ENCODE data around the gene L3MBTL4. TPM values are rescaled to one million over a fixed set of nuclear protein-coding genes. Genes with fewer than 3 reads are reported as not detected.

The L3MBTL4 gene
- total RNA-seq, 1 experiment from 2014 or later = 0.87 TPM

DNA sequence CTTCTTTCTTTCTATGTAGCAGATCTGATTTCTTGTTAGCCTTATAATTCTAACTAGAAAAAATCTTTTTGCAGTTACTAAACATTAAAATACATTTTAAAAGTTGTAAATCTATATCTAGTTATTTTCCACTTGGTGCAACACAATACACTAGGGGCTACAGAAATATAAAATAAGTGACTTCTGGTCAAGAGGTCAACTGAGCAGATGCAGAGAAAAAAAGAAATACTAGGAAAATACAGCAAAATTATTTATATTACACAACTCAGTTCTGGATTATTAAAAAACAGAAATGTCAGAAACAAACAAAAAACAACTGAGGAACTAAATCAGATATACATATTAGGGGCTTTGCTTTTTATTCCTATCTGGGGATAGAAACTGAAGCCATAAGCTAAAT is 83.9 kb downstream of the L3MBTL4 start:
- ATAC-seq (no peak), DNase-seq (ENCODE audit: low read depth, low spot score) (no peak)
- Histone ChIP-seq H3K27me3 (ENCODE audit: control insufficient read depth, insufficient read depth, low read length) (no peaks in the 10 kb centered on the region), H3K36me3 (ENCODE audit: control insufficient read depth, insufficient read depth, low read length) (no peaks in the 10 kb centered on the region), H3K4me3 (ENCODE audit: low read depth in 2 of 2, low read length in 2 of 2) (no peak overlapping the region), H3K9me3 (ENCODE audit: control insufficient read depth, insufficient read depth, low read depth, low read length) (no peaks in the 10 kb centered on the region), H3K27ac (ENCODE audit: low read length) (no peak overlapping the region), H3K4me1 (ENCODE audit: control insufficient read depth, insufficient read depth, low read length) (no peaks in the 10 kb centered on the region)
- intact Hi-C loops (cut with micrococcal nuclease; ENCODE audit: unreplicated experiment) = no loop called here
- POLR2A ChIA-PET = no interaction called here
- CTCF ChIA-PET = no interaction called here
- in situ Hi-C loops (cut with HindIII; ENCODE audit: low pct_unique_long_range_greater_than_20kb, low sequenced_read_pairs) = no loop called here
- TF ChIP-seq TCF7L2 (IDR thresholded peaks at IDR 0.05; ENCODE audit: low read depth, low read length) = no peak
- TF ChIP-seq REST (IDR thresholded peaks at IDR 0.05; ENCODE audit: insufficient read depth in 1 of 2, low read depth in 2 of 2, low read length in 1 of 2) = no peak
- TF ChIP-seq CTCF (IDR thresholded peaks at IDR 0.05) = no peak
- no peak for TF ChIP-seq SIN3A (IDR thresholded peaks at IDR 0.05; ENCODE audit: borderline replicate concordance, insufficient read depth, low read depth, low read length)
- no peak for TF ChIP-seq POLR2AphosphoS5 (IDR thresholded peaks at IDR 0.05; ENCODE audit: low read depth, low read length)
- BruUV-seq (replicated peaks) = no TSS peak

DNA sequence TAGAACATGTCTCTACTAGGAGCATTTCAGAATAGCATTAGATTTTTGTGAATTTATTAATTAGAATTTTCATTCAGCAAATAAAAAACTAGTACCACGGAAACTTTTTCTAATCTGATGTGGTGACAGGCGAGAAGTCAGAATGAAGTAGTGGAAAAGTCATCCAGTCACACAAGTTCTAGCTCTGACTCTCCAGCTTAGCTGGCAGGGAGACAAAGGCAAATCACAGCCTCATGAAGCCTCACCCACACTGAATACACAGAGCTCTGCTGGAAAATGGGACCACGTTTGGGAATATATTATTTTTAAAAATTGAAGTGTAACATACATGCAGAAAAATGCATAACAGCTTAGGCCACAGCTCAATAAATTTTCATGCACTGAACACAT is 86.1 kb downstream of the L3MBTL4 start:
- Histone ChIP-seq H3K27ac (ENCODE audit: low read length) (no peak overlapping the region), H3K4me3 (ENCODE audit: low read depth in 2 of 2, low read length in 2 of 2) (no peak overlapping the region), H3K36me3 (ENCODE audit: control insufficient read depth, insufficient read depth, low read length) (no peaks in the 10 kb centered on the region), H3K27me3 (ENCODE audit: control insufficient read depth, insufficient read depth, low read length) (no peaks in the 10 kb centered on the region), H3K9me3 (ENCODE audit: control insufficient read depth, insufficient read depth, low read depth, low read length) (no peaks in the 10 kb centered on the region), H3K4me1 (ENCODE audit: control insufficient read depth, insufficient read depth, low read length) (no peaks in the 10 kb centered on the region)
- TF ChIP-seq CTCF (IDR thresholded peaks at IDR 0.05) (no peak), SIN3A (IDR thresholded peaks at IDR 0.05; ENCODE audit: borderline replicate concordance, insufficient read depth, low read depth, low read length) (no peak), TCF7L2 (IDR thresholded peaks at IDR 0.05; ENCODE audit: low read depth, low read length) (no peak), REST (IDR thresholded peaks at IDR 0.05; ENCODE audit: insufficient read depth in 1 of 2, low read depth in 2 of 2, low read length in 1 of 2) (no peak), POLR2AphosphoS5 (IDR thresholded peaks at IDR 0.05; ENCODE audit: low read depth, low read length) (no peak)
- in situ Hi-C loops (cut with HindIII; ENCODE audit: low pct_unique_long_range_greater_than_20kb, low sequenced_read_pairs) (no loop called here), intact Hi-C loops (cut with micrococcal nuclease; ENCODE audit: unreplicated experiment) (no loop called here)
- POLR2A ChIA-PET = interaction anchor here (0.7 kb wide), 1 partner anchor 696 kb away, joined by 5 read pairs; no protein-coding TSS in a partner anchor
- DNase-seq (ENCODE audit: low read depth, low spot score) (no peak), ATAC-seq (no peak)
- no TSS peak for BruUV-seq (replicated peaks)
- CTCF ChIA-PET = no interaction called here

Measured in Panc1 (cell line).